K562 (cell line): ENCODE results near the gene CDK5RAP3. TPM values are rescaled to one million over a fixed set of nuclear protein-coding genes. Genes with fewer than 3 reads are reported as not detected.

Source experiments
- ATAC-seq: fragments of 200-7000 bp; cut with Tn5 transposase; 3 replicates; pipeline ENCODE4 v1.9.1; 2020; ENCODE audit warnings: moderate library complexity
- BruUV-seq: library from RNA; stranded (reverse); fragments of 400-500 nt; replicated peaks from 2 replicates; lab custom pipeline; 2021; lab: Mats Ljungman, UMichigan
- CTCF ChIA-PET: fragments of 300-600 bp; formaldehyde crosslinking; extraction: SDS; loops from one replicate; lab custom pipeline; 2021; ENCODE audit warnings: low intra/inter-chr PET ratio; lab: Yijun Ruan, JAX
- POLR2A ChIA-PET: fragments of 300-600, 350-650 bp; sonication (Branson Sonifier 250); formaldehyde crosslinking; extraction: SDS; loops from one replicate; lab custom pipeline; 2021; ENCODE audit warnings: antibody characterized with exemption, inconsistent platforms; lab: Yijun Ruan, JAX
- DNase-seq, 4 experiments: peaks; one replicate each; pipeline versions ENCODE4 v3.0.0 to v3.0.0-alpha.2; 2011 to 2018; ENCODE audit warnings: low spot score in 3 of 4, mixed read lengths in 3 of 4; ENCODE audit errors: extremely low read depth in 1 of 4
- FAIRE-seq: peaks from 2 replicates; lab custom pipeline; 2011; peaks lifted over from hg19 to GRCh38; lab: Jason Lieb, UNC
- H2AFZ ChIP-seq: 2 replicates; pipeline ENCODE4 v1.6.0; 2011; ENCODE audit warnings: low read depth, low read length, control low read depth, inconsistent platforms
- H3K27ac ChIP-seq: fragments of 200-600 bp; 3 replicates; pipeline ENCODE4 v1.8.0; 2011; ENCODE audit warnings: low read depth, mild to moderate bottlenecking, control low read depth, inconsistent platforms, low read length, moderate library complexity, mixed read lengths; ENCODE audit errors: extremely low read depth
- H3K27me3 ChIP-seq, 2 experiments: fragments of 300-600 bp in 1 of 2; 2 replicates in 1 of 2; 3 replicates in 1 of 2; pipeline versions ENCODE4 v1.6.0 to v1.8.0; 2011; ENCODE audit warnings: inconsistent platforms in 2 of 2, low read length in 2 of 2, mild to moderate bottlenecking in 1 of 2, mixed read lengths in 1 of 2, moderate library complexity in 1 of 2; ENCODE audit not compliant: control insufficient read depth in 2 of 2, insufficient read depth in 2 of 2
- H3K36me3 ChIP-seq: fragments of 300-600 bp; 3 replicates; pipeline ENCODE4 v1.8.0; 2011; ENCODE audit warnings: mild to moderate bottlenecking, low read length, inconsistent platforms; ENCODE audit not compliant: control insufficient read depth, insufficient read depth
- H3K4me1 ChIP-seq, 2 experiments: fragments of 200-600 bp in 1 of 2; replicated peaks in 1 of 2; 2 replicates in 1 of 2; 3 replicates in 1 of 2; pipeline versions ENCODE4 v1.5.1 to v1.8.0; 2011; ENCODE audit warnings: inconsistent platforms in 2 of 2, low read length in 2 of 2, mild to moderate bottlenecking in 1 of 2, mixed read lengths in 1 of 2, moderate library complexity in 1 of 2; ENCODE audit not compliant: control insufficient read depth in 2 of 2, insufficient read depth in 2 of 2
- H3K4me2 ChIP-seq: 2 replicates; pipeline ENCODE4 v1.6.1; 2011; ENCODE audit warnings: low read length, control low read depth, inconsistent platforms, mixed read lengths; ENCODE audit not compliant: insufficient read depth
- H3K4me3 ChIP-seq: fragments of 200-600 bp; sonication (generic), shearing (Covaris generic); 2 replicates; pipeline ENCODE4 v1.5.1; 2016; ENCODE audit warnings: control low read depth, inconsistent platforms
- H3K79me2 ChIP-seq: fragments of 200-600 bp; 3 replicates; pipeline ENCODE4 v1.8.0; 2011; ENCODE audit warnings: low read length, inconsistent platforms; ENCODE audit not compliant: control insufficient read depth, insufficient read depth
- H3K9ac ChIP-seq, 2 experiments: 2 replicates each; pipeline versions ENCODE4 v1.6.0 to v1.6.1; 2011; ENCODE audit warnings: low read depth in 2 of 2, low read length in 2 of 2, control low read depth in 1 of 2, inconsistent platforms in 1 of 2, mild to moderate bottlenecking in 1 of 2, mixed read lengths in 1 of 2; ENCODE audit not compliant: insufficient read depth in 1 of 2
- H3K9me1 ChIP-seq: one replicate; pipeline ENCODE4 v1.6.0; 2011; ENCODE audit warnings: inconsistent platforms, mild to moderate bottlenecking, low read length, moderate library complexity; ENCODE audit not compliant: control insufficient read depth, insufficient read depth
- H3K9me3 ChIP-seq: replicated peaks from 2 replicates; pipeline ENCODE4 v1.5.1; 2011; ENCODE audit warnings: low read depth, low read length, inconsistent platforms; ENCODE audit not compliant: control insufficient read depth, insufficient read depth
- H4K20me1 ChIP-seq: replicated peaks from 2 replicates; pipeline ENCODE4 v1.6.1; 2011; ENCODE audit warnings: low read length, inconsistent platforms, mixed read lengths; ENCODE audit not compliant: control insufficient read depth, insufficient read depth
- BCL6 ChIP-seq: fragments of 250-450 bp; sonication (Bioruptor Pico); IDR thresholded peaks from 2 replicates; pipeline ENCODE4 v1.4.0; 2020
- E2F3 ChIP-seq: fragments of 250-450 bp; sonication (Bioruptor Pico); IDR thresholded peaks from 2 replicates; pipeline ENCODE4 v1.4.0; 2020; ENCODE audit warnings: mild to moderate bottlenecking
- EHMT2 ChIP-seq: fragments of 450-650 bp; IDR thresholded peaks from 2 replicates; pipeline ENCODE4 v1.6.1; 2018; ENCODE audit warnings: antibody characterized with exemption
- ETS2 ChIP-seq: IDR thresholded peaks from 2 replicates; pipeline ENCODE4 v1.6.1; 2016; ENCODE audit warnings: borderline replicate concordance, missing genetic modification characterization, mild to moderate bottlenecking, moderate library complexity, missing compliant biosample characterization; ENCODE audit not compliant: poor library complexity, severe bottlenecking
- ETV5 ChIP-seq: sonication (generic); formaldehyde crosslinking; IDR thresholded peaks from 2 replicates; pipeline ENCODE4 v1.4.0; 2020; ENCODE audit warnings: low read depth, mild to moderate bottlenecking, missing genetic modification reagents
- HMG20B ChIP-seq: fragments of 250-450 bp; sonication (Bioruptor Pico); IDR thresholded peaks from 2 replicates; pipeline ENCODE4 v1.5.0; 2021; ENCODE audit warnings: mild to moderate bottlenecking
- KAT7 ChIP-seq: sonication (generic); formaldehyde crosslinking; IDR thresholded peaks from 2 replicates; pipeline ENCODE4 v1.8.0; 2022; ENCODE audit warnings: missing genetic modification reagents, mild to moderate bottlenecking, borderline replicate concordance
- MCM2 ChIP-seq: fragments of 450-650 bp; IDR thresholded peaks from 2 replicates; pipeline ENCODE4 v1.6.1; 2017; ENCODE audit warnings: low read depth, mild to moderate bottlenecking
- NEUROD1 ChIP-seq: fragments of 150-350 bp; IDR thresholded peaks from 2 replicates; pipeline ENCODE4 v1.6.1; 2014; ENCODE audit warnings: borderline replicate concordance, low read length, low read depth; ENCODE audit not compliant: partially characterized antibody
- PKNOX1 ChIP-seq: fragments of 450-650 bp; IDR thresholded peaks from 2 replicates; pipeline ENCODE4 v1.6.1; 2016
- PTBP1 ChIP-seq: fragments of 200-400 bp; formaldehyde crosslinking; IDR thresholded peaks from 2 replicates; pipeline ENCODE4 v1.6.1; 2017; ENCODE audit warnings: low read depth, low read length
- PTRF ChIP-seq: fragments of 450-650 bp; IDR thresholded peaks from 2 replicates; pipeline ENCODE4 v1.6.1; 2016; ENCODE audit warnings: mild to moderate bottlenecking, missing genetic modification characterization, missing compliant biosample characterization
- TAF15 ChIP-seq: fragments of 200-400 bp; formaldehyde crosslinking; IDR thresholded peaks from 2 replicates; pipeline ENCODE4 v1.6.1; 2017; ENCODE audit warnings: mild to moderate bottlenecking, low read depth, low read length, moderate library complexity
- TFE3 ChIP-seq: fragments of 450-650 bp; formaldehyde crosslinking; IDR thresholded peaks from 2 replicates; pipeline ENCODE4 v1.4.0; 2020; ENCODE audit warnings: mild to moderate bottlenecking, mixed read lengths
- U2AF2 ChIP-seq: fragments of 200-400 bp; formaldehyde crosslinking; optimal IDR thresholded peaks from 2 replicates; pipeline ENCODE3; 2017; ENCODE audit warnings: low read depth, mild to moderate bottlenecking, low read length
- ZBTB11 ChIP-seq, 3 experiments: fragments of 200-800 bp in 1 of 3; fragments of 250-450 bp in 1 of 3; fragments of 450-650 bp in 1 of 3; sonication (Bioruptor Pico) in 1 of 3; sonication (Bioruptor generic) in 1 of 3; formaldehyde crosslinking in 1 of 3; IDR thresholded peaks; 2 replicates each; pipeline versions ENCODE4 v1.6.1 to v1.8.0; 2016 to 2022; ENCODE audit warnings: mild to moderate bottlenecking in 2 of 3, missing genetic modification characterization in 2 of 3, missing compliant biosample characterization in 1 of 3, moderate library complexity in 1 of 3
- ZNF146 ChIP-seq: IDR thresholded peaks from one replicate; pipeline ENCODE4 v1.6.1; 2018; ENCODE audit warnings: missing compliant biosample characterization; ENCODE audit not compliant: unreplicated experiment
- ZNF165 ChIP-seq: fragments of 250-450 bp; sonication (Bioruptor Pico); IDR thresholded peaks from 2 replicates; pipeline ENCODE4 v1.4.0; 2020; ENCODE audit warnings: borderline replicate concordance
- WGBS: fragments of 100-300 bp; shearing (Covaris generic); methylation state at CpG from one replicate; pipeline ENCODE4 v1.1.6; 2016; ENCODE audit warnings: low coverage, mixed read lengths; ENCODE audit not compliant: insufficient coverage; ENCODE audit errors: missing lambda C conversion rate; 5-methylcytosine and 5-hydroxymethylcytosine counted together
- in situ Hi-C: fragments of 300-500 bp; cut with MboI; formaldehyde crosslinking; loops from 4 replicates; pipeline ENCODE4 v1.15.0; 2018; ENCODE audit warnings: inconsistent platforms, mixed read lengths
- intact Hi-C: fragments of 100-400 bp; cut with micrococcal nuclease; formaldehyde crosslinking; loops from 2 replicates; pipeline ENCODE4 v1.14.2; 2022
- polyA plus RNA-seq, 8 experiments: library from polyadenylated mRNA; depleted of rRNA in 4 of 8; stranded (reverse) in 5 of 8; unstranded in 3 of 8; fragments of >200 nt; fragmentation: Nextera tagmentation in 2 of 8; fragmentation: Illumina TruSeq in 1 of 8; extraction: Ambion mirVana in 2 of 8; extraction: Trizol in 1 of 8; gene quantifications; 2 replicates each; pipeline versions ENCODE4 v1.2.1 to v1.2.3, GENCODE V29; 2011 to 2014; ENCODE audit warnings: inconsistent platforms in 1 of 8, missing spikeins in 1 of 8
- total RNA-seq, 7 experiments: library from RNA; depleted of rRNA in 6 of 7; stranded (reverse); fragments of >200 nt in 6 of 7; fragmentation: Illumina TruSeq in 2 of 7; extraction: Trizol in 2 of 7; gene quantifications; 2 replicates each; pipeline versions ENCODE4 v1.2.1 to v1.2.3, GENCODE V29; 2011 to 2021; ENCODE audit warnings: low replicate concordance in 1 of 7

CDK5RAP3 gene
- total and polyA plus RNA-seq, 9 of the 15 experiments (the other 6 are each of a cell fraction or from before 2014, with no cell fraction given) = 44.2 to 202 (median 91.5) TPM

- Histone ChIP-seq H3K9me3 (no peaks in the 10 kb centered on the region), H3K9me1 (no peaks in the 10 kb centered on the region), H3K27ac (peak overlapping the region; percentile 32; the same call in 1 of the 3 replicates), H3K36me3 (peaks cover 3% of the 10 kb centered on the region; the same call in 1 of the 3 replicates), H3K79me2 (peaks cover 33% of the 10 kb centered on the region), H3K9ac (peak overlapping the region; percentile 12 to 19; a peak in 2 of 4 replicates), H4K20me1 (no peaks in the 10 kb centered on the region), H3K27me3 (no peaks in the 10 kb centered on the region), H3K4me2 (peak overlapping the region; percentile 26; the same call in 1 of the 2 replicates), H2AFZ (no peak overlapping the region), H3K4me3 (no peak overlapping the region), H3K4me1 (peaks cover 53 to 61% of the 10 kb centered on the region in 2 experiments)
- TF ChIP-seq PTBP1 (no peak), HMG20B (no peak), ETV5 (CRISPR knock-in tag) (no peak), EHMT2 (no peak), MCM2 (no peak), PKNOX1 (no peak), E2F3 (CRISPR knock-in tag) (no peak), U2AF2 (no peak), ZBTB11 (CRISPR knock-in tag; IDR thresholded peaks at IDR 0.05) (no peak), ETS2 (tag) (no peak), TAF15 (no peak), ZNF146 (CRISPR knock-in tag) (no peak), NEUROD1 (no peak), BCL6 (no peak), KAT7 (CRISPR knock-in tag) (no peak), ZNF165 (no peak), TFE3 (no peak), PTRF (tag) (no peak)
- 73% methylated on average over 5 of the region's 5 CpGs for WGBS
- intact Hi-C loops = no loop called here
- CTCF ChIA-PET = no interaction called here
- FAIRE-seq = no peak
- POLR2A ChIA-PET = interaction anchor here (3.4 kb wide), 1 partner anchor 9 kb away, joined by 18 read pairs; no protein-coding TSS in a partner anchor
- DNase-seq = no peak
- ATAC-seq = no peak
- no TSS peak for BruUV-seq
- in situ Hi-C loops = no loop called here
Measured at GRCh38 chr17:47937941-47938340, 33.0 kb upstream of the CDK5RAP3 start.
